C4-2B (cell line): Measurements from ENCODE around the gene RBP3.

Experiments
- CTCF ChIP-seq: fragments of 450-650 bp; conservative IDR thresholded peaks from 2 replicates; pipeline ENCODE4 v1.5.1; 2017; ENCODE audit warnings: mild to moderate bottlenecking
- ZFX ChIP-seq: fragments of 450-650 bp; IDR thresholded peaks from 2 replicates; pipeline ENCODE4 v1.6.1; 2017

- TF ChIP-seq CTCF, result no peak
- TF ChIP-seq ZFX, result no peak
Measured at GRCh38 chr10:47401874-47402640, 53.9 kb downstream of the RBP3 start.
